HepG2 (cell line): ENCODE data around the gene RESP18. TPM values are rescaled to one million over a fixed set of nuclear protein-coding genes. Genes with fewer than 3 reads are reported as not detected.

ENCODE experiments used
- ATAC-seq: fragments of 200-7000 bp; cut with Tn5 transposase; 3 replicates; pipeline ENCODE4 v1.9.1; 2020; ENCODE audit warnings: mild to moderate bottlenecking, moderate library complexity
- BruUV-seq: library from RNA; stranded (reverse); fragments of 400-500 nt; replicated peaks from 2 replicates; lab custom pipeline; 2021; lab: Mats Ljungman, UMichigan
- CTCF ChIA-PET: fragments of 300-600 bp; formaldehyde crosslinking; extraction: SDS; loops from one replicate; lab custom pipeline; 2021; ENCODE audit warnings: low total read pairs, inconsistent platforms, low intra/inter-chr PET ratio; lab: Yijun Ruan, JAX
- POLR2A ChIA-PET: fragments of 350-600 bp; sonication (Branson Sonifier 250); formaldehyde crosslinking; loops from one replicate; lab custom pipeline; 2020; ENCODE audit warnings: antibody characterized with exemption, inconsistent platforms; lab: Yijun Ruan, JAX
- DNase-seq: peaks from one replicate; pipeline ENCODE4 v3.0.0-alpha.2; 2015; ENCODE audit warnings: low spot score
- FAIRE-seq: peaks from 3 replicates; lab custom pipeline; 2011; peaks lifted over from hg19 to GRCh38; lab: Jason Lieb, UNC
- H2AFZ ChIP-seq: one replicate; pipeline ENCODE4 v1.6.1; 2011; ENCODE audit warnings: low read length, inconsistent platforms
- H3K27ac ChIP-seq: fragments of 300-600 bp; 3 replicates; pipeline ENCODE4 v1.8.0; 2011; ENCODE audit warnings: mixed run types, mild to moderate bottlenecking, mixed read lengths, low read length, inconsistent platforms; ENCODE audit not compliant: insufficient read depth; ENCODE audit errors: extremely low read length
- H3K27me3 ChIP-seq, 2 experiments: fragments of 200-600 bp in 1 of 2; 2 replicates in 1 of 2; 3 replicates in 1 of 2; pipeline versions ENCODE4 v1.6.0 to v1.8.0; 2011; ENCODE audit warnings: low read length in 2 of 2, mild to moderate bottlenecking in 2 of 2, moderate library complexity in 2 of 2, inconsistent platforms in 1 of 2; ENCODE audit not compliant: insufficient read depth in 2 of 2, control insufficient read depth in 1 of 2
- H3K36me3 ChIP-seq, 2 experiments: fragments of 200-600 bp in 1 of 2; replicated peaks in 1 of 2; 2 replicates in 1 of 2; 3 replicates in 1 of 2; pipeline versions ENCODE4 v1.5.1 to v1.8.0; 2011; ENCODE audit warnings: low read length in 2 of 2, inconsistent platforms in 1 of 2; ENCODE audit not compliant: insufficient read depth in 2 of 2, control insufficient read depth in 1 of 2
- H3K4me1 ChIP-seq: 2 replicates; pipeline ENCODE4 v1.5.1; 2012; ENCODE audit warnings: low read length, inconsistent platforms; ENCODE audit not compliant: insufficient read depth
- H3K4me2 ChIP-seq: 2 replicates; pipeline ENCODE4 v1.6.0; 2011; ENCODE audit warnings: low read depth, low read length, inconsistent platforms
- H3K4me3 ChIP-seq, 3 experiments: fragments of 200-600 bp in 1 of 3; sonication (generic), shearing (Covaris generic) in 1 of 3; replicated peaks in 1 of 3; 2 replicates each; pipeline ENCODE4 v1.5.1; 2011 to 2016; ENCODE audit warnings: low read length in 3 of 3, inconsistent platforms in 2 of 3, low read depth in 2 of 3, mild to moderate bottlenecking in 2 of 3, control low read depth in 1 of 3, mixed read lengths in 1 of 3; ENCODE audit not compliant: insufficient read depth in 1 of 3
- H3K79me2 ChIP-seq: one replicate; pipeline ENCODE4 v1.6.1; 2011; ENCODE audit warnings: low read length, inconsistent platforms; ENCODE audit not compliant: insufficient read depth
- H3K9ac ChIP-seq: 2 replicates; pipeline ENCODE4 v1.6.0; 2011; ENCODE audit warnings: mild to moderate bottlenecking, low read depth, low read length, inconsistent platforms; ENCODE audit not compliant: insufficient read depth
- H3K9me3 ChIP-seq: 2 replicates; pipeline ENCODE4 v1.5.1; 2012; ENCODE audit warnings: mild to moderate bottlenecking, low read length
- H4K20me1 ChIP-seq: 2 replicates; pipeline ENCODE4 v1.6.0; 2011; ENCODE audit warnings: inconsistent platforms, mild to moderate bottlenecking, low read length, moderate library complexity; ENCODE audit not compliant: insufficient read depth
- AHDC1 ChIP-seq: sonication (generic); formaldehyde crosslinking; IDR thresholded peaks from 2 replicates; pipeline ENCODE4 v1.5.1; 2020; ENCODE audit warnings: mild to moderate bottlenecking, missing genetic modification reagents, borderline replicate concordance
- GTF2F1 ChIP-seq: fragments of 150-350 bp; IDR thresholded peaks from 2 replicates; pipeline ENCODE4 v1.6.1; 2014; ENCODE audit warnings: low read length
- PBX3 ChIP-seq: sonication (generic); formaldehyde crosslinking; IDR thresholded peaks from 2 replicates; pipeline ENCODE4 v1.8.1; 2023; ENCODE audit warnings: missing genetic modification reagents, inconsistent platforms, borderline replicate concordance
- TARDBP ChIP-seq: sonication (generic); formaldehyde crosslinking; IDR thresholded peaks from 2 replicates; pipeline ENCODE4 v1.8.0; 2022; ENCODE audit warnings: mild to moderate bottlenecking, missing genetic modification reagents
- TBX2 ChIP-seq: sonication (generic); formaldehyde crosslinking; IDR thresholded peaks from 2 replicates; pipeline ENCODE4 v1.5.0; 2020; ENCODE audit warnings: missing genetic modification reagents, mild to moderate bottlenecking, borderline replicate concordance
- WGBS: methylation state at CpG from one replicate; pipeline ENCODE4 v1.1.6; 2017; ENCODE audit warnings: low lambda C conversion rate; 5-methylcytosine and 5-hydroxymethylcytosine counted together
- in situ Hi-C: cut with HindIII; loops from 2 replicates; pipeline ENCODE4 v1.10.0; 2017; ENCODE audit warnings: low pct_unique_long_range_greater_than_20kb; ENCODE audit not compliant: extremely low pct_ligation_motif_present
- intact Hi-C: fragments of 100-400 bp; cut with micrococcal nuclease; formaldehyde crosslinking; loops from one replicate; pipeline ENCODE4 v1.10.0; 2022; ENCODE audit not compliant: unreplicated experiment
- polyA plus RNA-seq, 8 experiments: library from polyadenylated mRNA; depleted of rRNA in 3 of 8; stranded (reverse) in 7 of 8; unstranded in 1 of 8; fragments of >200 nt; fragmentation: Illumina TruSeq in 4 of 8; extraction: Trizol in 4 of 8; gene quantifications; 2 replicates each; pipeline versions ENCODE4 v1.2.1 to v1.2.3, GENCODE V29; 2011 to 2016; ENCODE audit warnings: low read depth in 4 of 8, missing spikeins in 1 of 8, mixed read lengths in 1 of 8; ENCODE audit not compliant: insufficient read depth in 1 of 8
- total RNA-seq, 5 experiments: library from RNA; depleted of rRNA; stranded (reverse); fragments of >200 nt; fragmentation: Illumina TruSeq; extraction: Trizol; gene quantifications; 2 replicates each; pipeline ENCODE4 v1.2.3, GENCODE V29; 2016; ENCODE audit warnings: low read depth in 1 of 5

The RESP18 gene
- total and polyA plus RNA-seq, 2 of the 13 experiments (the other 11 are each of a cell fraction or from before 2014, with no cell fraction given): not detected

- CTCF ChIA-PET: no interaction called here
- H3K9me3 ChIP-seq: no peaks in the 10 kb centered on the region
- no TSS peak for BruUV-seq
- no peak for TF ChIP-seq GTF2F1
- TF ChIP-seq AHDC1 (CRISPR knock-in tag): no peak
- TF ChIP-seq TARDBP (CRISPR knock-in tag): no peak
- no peak for TF ChIP-seq TBX2 (CRISPR knock-in tag)
- TF ChIP-seq PBX3: no peak
- no peak overlapping the region for H3K9ac ChIP-seq
- no peak overlapping the region for H3K4me2 ChIP-seq
- H3K36me3 ChIP-seq: peaks cover 4 to 10% of the 10 kb centered on the region in 2 experiments; a peak in 4 of 5 replicates
- in situ Hi-C loops (no loop called here), intact Hi-C loops (no loop called here)
- no peak for DNase-seq
- no peak overlapping the region for H3K4me3 ChIP-seq
- no peak for ATAC-seq
- WGBS: 87% methylated on average over 8 of the region's 8 CpGs
- no peaks in the 10 kb centered on the region for H3K79me2 ChIP-seq
- H2AFZ ChIP-seq: no peak overlapping the region
- POLR2A ChIA-PET: interaction anchor here (1.2 to 2.4 kb wide), 3 partner anchors 11 to 63 kb away, joined by 3 to 6 read pairs (median 4); no protein-coding TSS in a partner anchor
- peaks cover 31% of the 10 kb centered on the region for H3K4me1 ChIP-seq
- no peak overlapping the region for H3K27ac ChIP-seq
- FAIRE-seq: no peak
- no peaks in the 10 kb centered on the region for H4K20me1 ChIP-seq
- H3K27me3 ChIP-seq: no peaks in the 10 kb centered on the region
These were observed 51.0 kb downstream of the RESP18 start for GRCh38 chr2:219281588-219281987.
